CD4-positive, alpha-beta memory T cell (primary cell): Measurements from ENCODE around the gene MSANTD1. TPM values are rescaled to one million over a fixed set of nuclear protein-coding genes. Genes with fewer than 3 reads are reported as not detected.

ENCODE experiments used
- CTCF ChIA-PET: fragments of 350-600 bp; sonication (Branson Sonifier 250); formaldehyde crosslinking; loops from one replicate; lab custom pipeline; 2021; ENCODE audit warnings: inconsistent platforms; ENCODE audit not compliant: partially characterized antibody; lab: Charles Lee
- POLR2A ChIA-PET: fragments of 350-600 bp; sonication (Branson Sonifier 250); formaldehyde crosslinking; loops from one replicate; lab custom pipeline; 2021; ENCODE audit not compliant: partially characterized antibody; lab: Charles Lee
- DNase-seq, 5 donors: peaks; one replicate each; pipeline versions ENCODE4 v3.0.0 to v3.0.0-alpha.2; 2020 to 2022; ENCODE audit warnings: mixed read lengths in 1 of 5
- H3K27ac ChIP-seq: one replicate; pipeline ENCODE4 v1.7.0; 2013; ENCODE audit warnings: low read depth, low read length
- H3K27me3 ChIP-seq: 2 replicates; pipeline ENCODE4 v1.7.0; 2013; ENCODE audit warnings: mild to moderate bottlenecking, low read length, moderate library complexity; ENCODE audit not compliant: insufficient read depth
- H3K36me3 ChIP-seq: 2 replicates; pipeline ENCODE4 v1.7.0; 2013; ENCODE audit warnings: mild to moderate bottlenecking, low read length, moderate library complexity; ENCODE audit not compliant: insufficient read depth
- H3K4me1 ChIP-seq: 2 replicates; pipeline ENCODE4 v1.7.0; 2013; ENCODE audit warnings: mild to moderate bottlenecking, low read length, moderate library complexity; ENCODE audit not compliant: insufficient read depth
- H3K4me3 ChIP-seq, 2 donors: one replicate each; pipeline ENCODE4 v1.7.0; 2013; ENCODE audit warnings: low read length in 2 of 2, mild to moderate bottlenecking in 1 of 2
- H3K9me3 ChIP-seq, 2 donors: one replicate each; pipeline ENCODE4 v1.7.0; 2013; ENCODE audit warnings: low read length in 2 of 2, control low read depth in 1 of 2; ENCODE audit not compliant: control insufficient read depth in 1 of 2
- H3K27ac Mint-ChIP-seq, 7 donors: one replicate each; pipeline ENCODE4 v1.8.0; 2020 to 2021; ENCODE audit warnings: mixed read lengths in 7 of 7, mild to moderate bottlenecking in 6 of 7, inconsistent platforms in 3 of 7, moderate library complexity in 3 of 7
- H3K27me3 Mint-ChIP-seq, 2 donors: one replicate each; pipeline ENCODE4 v1.8.0; 2020 to 2021; ENCODE audit warnings: mixed read lengths in 2 of 2
- H3K36me3 Mint-ChIP-seq, 2 donors: one replicate each; pipeline ENCODE4 v1.8.0; 2020 to 2021; ENCODE audit warnings: mixed read lengths in 2 of 2, inconsistent platforms in 1 of 2, mild to moderate bottlenecking in 1 of 2
- H3K4me1 Mint-ChIP-seq, 4 donors: one replicate each; pipeline ENCODE4 v1.8.0; 2020 to 2021; ENCODE audit warnings: mixed read lengths in 4 of 4, mild to moderate bottlenecking in 1 of 4
- H3K4me3 Mint-ChIP-seq, 8 donors: one replicate each; pipeline ENCODE4 v1.8.0; 2020 to 2021; ENCODE audit warnings: mixed read lengths in 8 of 8, mild to moderate bottlenecking in 7 of 8, moderate library complexity in 6 of 8, inconsistent platforms in 3 of 8
- H3K9me3 Mint-ChIP-seq, 8 donors: one replicate each; pipeline ENCODE4 v1.8.0; 2020 to 2021; ENCODE audit warnings: mixed read lengths in 8 of 8, mild to moderate bottlenecking in 5 of 8, inconsistent platforms in 3 of 8, moderate library complexity in 1 of 8
- intact Hi-C: fragments of 100-400 bp; cut with micrococcal nuclease; formaldehyde crosslinking; loops from one replicate; pipeline ENCODE4 v1.15.1; 2023
- polyA plus RNA-seq, 2 donors: library from polyadenylated mRNA; unstranded; fragments of 300-500 nt; fragmentation: Illumina TruSeq; gene quantifications; one replicate each; pipeline ENCODE4 v1.2.3, GENCODE V29; 2021
- total RNA-seq, 2 experiments: library from RNA; stranded (reverse); gene quantifications; one replicate each; pipeline ENCODE4 v1.2.3, GENCODE V29; 2021

Gene MSANTD1
- total and polyA plus RNA-seq, 4 experiments from 2014 or later, result 0.08 to 2.2 (median 2.0) TPM; not detected in 1

- H3K4me1 Mint-ChIP-seq, result peaks cover 11 to 18% (median 15%) of the 10 kb centered on the region in 4 donors
- H3K27ac Mint-ChIP-seq, result peak overlapping the region in 4 of 7 donors; percentile 64 to 75 (median 66)
- Histone ChIP-seq H3K4me3 (no peak overlapping the region), H3K36me3 (peaks cover 8% of the 10 kb centered on the region), H3K9me3 (no peaks in the 10 kb centered on the region), H3K27me3 (no peaks in the 10 kb centered on the region), H3K27ac (no peak overlapping the region), H3K4me1 (peaks cover 11% of the 10 kb centered on the region)
- intact Hi-C loops, result no loop called here
- ChIA-PET CTCF (interaction anchor here (1.1 to 2.3 kb wide), 2 partner anchors 49 to 93 kb away, joined by 4 to 13 read pairs; no protein-coding TSS in a partner anchor), POLR2A (no interaction called here)
- peak in 2 of 5 donors; percentile 12 to 15 for DNase-seq
- H3K27me3 Mint-ChIP-seq, result no peaks in the 10 kb centered on the region
- H3K9me3 Mint-ChIP-seq, result no peaks in the 10 kb centered on the region
- H3K4me3 Mint-ChIP-seq, result no peak overlapping the region
- H3K36me3 Mint-ChIP-seq, result peaks cover 14 to 28% of the 10 kb centered on the region in 2 donors
Measured at GRCh38 chr4:3243136-3243780, 5.7 kb upstream of the MSANTD1 start.

GRCh38 chr4:3244002-3244401, 5.0 kb upstream of the MSANTD1 start:
- Histone ChIP-seq H3K27me3 (no peaks in the 10 kb centered on the region), H3K36me3 (peaks cover 8% of the 10 kb centered on the region), H3K4me3 (no peak overlapping the region), H3K27ac (no peak overlapping the region), H3K4me1 (peaks cover 11% of the 10 kb centered on the region), H3K9me3 (no peaks in the 10 kb centered on the region)
- Mint-ChIP-seq H3K27ac (peak overlapping the region in 2 of 7 donors; percentile 29 to 55), H3K9me3 (no peaks in the 10 kb centered on the region), H3K4me1 (peaks cover 11 to 18% (median 15%) of the 10 kb centered on the region in 4 donors), H3K36me3 (peaks cover 12 to 22% of the 10 kb centered on the region in 2 donors), H3K4me3 (no peak overlapping the region), H3K27me3 (no peaks in the 10 kb centered on the region)
- intact Hi-C loops, result no loop called here
- ChIA-PET POLR2A (no interaction called here), CTCF (interaction anchor here (0.9 to 2.3 kb wide), 5 partner anchors 41 to 93 kb away, joined by 3 to 13 read pairs (median 4); no protein-coding TSS in a partner anchor)
- DNase-seq, result no peak

- H3K27ac Mint-ChIP-seq, result no peak overlapping the region
- H3K4me1 Mint-ChIP-seq, result peaks cover 11 to 18% (median 15%) of the 10 kb centered on the region in 4 donors
- ChIA-PET POLR2A (no interaction called here), CTCF (interaction anchor here (1.0 to 2.3 kb wide), 4 partner anchors 45 to 52 kb away, joined by 3 to 13 read pairs (median 4); no protein-coding TSS in a partner anchor)
- Histone ChIP-seq H3K27me3 (no peaks in the 10 kb centered on the region), H3K27ac (no peak overlapping the region), H3K9me3 (no peaks in the 10 kb centered on the region), H3K4me3 (no peak overlapping the region), H3K36me3 (peaks cover 5% of the 10 kb centered on the region), H3K4me1 (peaks cover 11% of the 10 kb centered on the region)
- no peaks in the 10 kb centered on the region for H3K9me3 Mint-ChIP-seq
- no peak overlapping the region for H3K4me3 Mint-ChIP-seq
- no peaks in the 10 kb centered on the region for H3K27me3 Mint-ChIP-seq
- peaks cover 12 to 18% of the 10 kb centered on the region in 2 donors for H3K36me3 Mint-ChIP-seq
- no peak for DNase-seq
- intact Hi-C loops, result no loop called here
Measured at GRCh38 chr4:3244747-3245146, 4.2 kb upstream of the MSANTD1 start.

GRCh38 chr4:3245676-3246075, 3.3 kb upstream of the MSANTD1 start:
- intact Hi-C loops, result no loop called here
- no peaks in the 10 kb centered on the region for H3K27me3 Mint-ChIP-seq

GRCh38 chr4:3246458-3247398, 2.2 kb upstream of the MSANTD1 start:
- no peak overlapping the region for H3K4me3 ChIP-seq
- H3K4me3 Mint-ChIP-seq, result no peak overlapping the region
- H3K4me1 Mint-ChIP-seq, result peaks cover 11 to 18% (median 15%) of the 10 kb centered on the region in 4 donors
- no peak overlapping the region for H3K27ac ChIP-seq
- DNase-seq, result no peak
- peak overlapping the region in 1 of 7 donors; percentile 42 for H3K27ac Mint-ChIP-seq
- no peaks in the 10 kb centered on the region for H3K27me3 Mint-ChIP-seq
- intact Hi-C loops, result no loop called here
- ChIA-PET POLR2A (no interaction called here), CTCF (interaction anchor here (1.1 kb wide), 1 partner anchor 140 kb away, joined by 3 read pairs; no protein-coding TSS in a partner anchor)
- H3K27me3 ChIP-seq, result no peaks in the 10 kb centered on the region
- H3K4me1 ChIP-seq, result peaks cover 11% of the 10 kb centered on the region
- H3K36me3 ChIP-seq, result no peaks in the 10 kb centered on the region
- H3K9me3 Mint-ChIP-seq, result no peaks in the 10 kb centered on the region
- H3K9me3 ChIP-seq, result no peaks in the 10 kb centered on the region
- peaks cover 0 to 10% of the 10 kb centered on the region in 2 donors for H3K36me3 Mint-ChIP-seq

More at GRCh38 chr4:3245676-3246075, 3.3 kb upstream of the MSANTD1 start:
- DNase-seq, result no peak
- Mint-ChIP-seq H3K27ac (no peak overlapping the region), H3K9me3 (no peaks in the 10 kb centered on the region), H3K4me3 (no peak overlapping the region), H3K4me1 (peaks cover 11 to 18% (median 15%) of the 10 kb centered on the region in 4 donors), H3K36me3 (peaks cover 10 to 15% of the 10 kb centered on the region in 2 donors)
- Histone ChIP-seq H3K4me1 (peaks cover 11% of the 10 kb centered on the region), H3K27ac (no peak overlapping the region), H3K9me3 (no peaks in the 10 kb centered on the region), H3K27me3 (no peaks in the 10 kb centered on the region), H3K36me3 (peaks cover 3% of the 10 kb centered on the region), H3K4me3 (no peak overlapping the region)
- ChIA-PET POLR2A (no interaction called here), CTCF (interaction anchor here (1.1 to 2.3 kb wide), 2 partner anchors 52 to 139 kb away, joined by 3 to 13 read pairs; no protein-coding TSS in a partner anchor)

GRCh38 chr4:3247399-3248177, 1.4 kb upstream of the MSANTD1 start:
- Mint-ChIP-seq H3K36me3 (peaks cover 0 to 2% of the 10 kb centered on the region in 2 donors), H3K4me3 (no peak overlapping the region), H3K4me1 (peaks cover 6 to 12% (median 10%) of the 10 kb centered on the region in 4 donors), H3K27ac (no peak overlapping the region), H3K9me3 (no peaks in the 10 kb centered on the region), H3K27me3 (no peaks in the 10 kb centered on the region)
- Histone ChIP-seq H3K27me3 (no peaks in the 10 kb centered on the region), H3K4me3 (no peak overlapping the region), H3K27ac (no peak overlapping the region), H3K9me3 (no peaks in the 10 kb centered on the region), H3K36me3 (no peaks in the 10 kb centered on the region), H3K4me1 (peaks cover 7% of the 10 kb centered on the region)
- no peak for DNase-seq
- ChIA-PET POLR2A (no interaction called here), CTCF (no interaction called here)
- intact Hi-C loops, result no loop called here
